WTC11 (cell line): Measurements from ENCODE around the gene SDHAF3. TPM values are rescaled to one million over a fixed set of nuclear protein-coding genes. Genes with fewer than 3 reads are reported as not detected.
A peak's percentile ranks its signal among the peaks of the same experiment; 100 is the strongest.

Experiments
- ATAC-seq: fragments of 200-7000 bp; cut with Tn5 transposase; 2 replicates; pipeline ENCODE4 v1.10.0; 2021; ENCODE audit warnings: mild to moderate bottlenecking, moderate library complexity
- CTCF ChIA-PET: fragments of 300-600 bp; sonication (Branson Sonifier 250); formaldehyde crosslinking; loops from one replicate; lab custom pipeline; 2021; ENCODE audit warnings: antibody characterized with exemption; lab: Charles Lee
- POLR2A ChIA-PET: fragments of 350-600 bp; sonication (Branson Sonifier 250); formaldehyde crosslinking; loops from one replicate; lab custom pipeline; 2021; ENCODE audit warnings: antibody characterized with exemption; lab: Charles Lee
- DNase-seq: peaks from one replicate; pipeline ENCODE4 v3.0.0; 2021; ENCODE audit warnings: low spot score
- H3K27ac Mint-ChIP-seq: 2 replicates; pipeline ENCODE4 v1.8.0; 2021; ENCODE audit warnings: mixed read lengths
- H3K27me3 Mint-ChIP-seq: 2 replicates; pipeline ENCODE4 v1.8.0; 2021; ENCODE audit warnings: low read depth, mild to moderate bottlenecking, moderate library complexity, mixed read lengths
- H3K36me3 Mint-ChIP-seq: 2 replicates; pipeline ENCODE4 v1.8.0; 2021; ENCODE audit warnings: mixed read lengths
- H3K4me1 Mint-ChIP-seq: 2 replicates; pipeline ENCODE4 v1.8.0; 2022; ENCODE audit warnings: mixed read lengths
- H3K4me3 Mint-ChIP-seq: 2 replicates; pipeline ENCODE4 v1.8.0; 2021; ENCODE audit warnings: mild to moderate bottlenecking, moderate library complexity, mixed read lengths
- H3K9me3 Mint-ChIP-seq: 2 replicates; pipeline ENCODE4 v1.8.0; 2021; ENCODE audit warnings: mixed read lengths
- AFF4 ChIP-seq: sonication (generic); formaldehyde crosslinking; IDR thresholded peaks from 2 replicates; pipeline ENCODE4 v1.8.1; 2023; ENCODE audit warnings: mild to moderate bottlenecking, missing genetic modification reagents, borderline replicate concordance
- ATF2 ChIP-seq: sonication (generic); formaldehyde crosslinking; IDR thresholded peaks from 2 replicates; pipeline ENCODE4 v1.8.1; 2022; ENCODE audit warnings: low read depth, missing genetic modification reagents, borderline replicate concordance
- E2F4 ChIP-seq: sonication (generic); formaldehyde crosslinking; IDR thresholded peaks from 2 replicates; pipeline ENCODE4 v1.8.1; 2022; ENCODE audit warnings: low read depth, mild to moderate bottlenecking, moderate library complexity, missing genetic modification reagents, borderline replicate concordance
- ETV6 ChIP-seq: sonication (generic); formaldehyde crosslinking; IDR thresholded peaks from 2 replicates; pipeline ENCODE4 v1.8.1; 2022; ENCODE audit warnings: mild to moderate bottlenecking, missing genetic modification reagents
- NFYB ChIP-seq: sonication (generic); formaldehyde crosslinking; conservative IDR thresholded peaks from 2 replicates; pipeline ENCODE4 v1.8.0; 2022; ENCODE audit warnings: low read depth, missing genetic modification reagents
- NR2C2 ChIP-seq: sonication (generic); formaldehyde crosslinking; IDR thresholded peaks from 2 replicates; pipeline ENCODE4 v1.8.0; 2022; ENCODE audit warnings: mild to moderate bottlenecking, missing genetic modification reagents
- TEAD1 ChIP-seq: sonication (generic); formaldehyde crosslinking; IDR thresholded peaks from 2 replicates; pipeline ENCODE4 v1.8.0; 2022; ENCODE audit warnings: mild to moderate bottlenecking, missing genetic modification reagents
- ZNF121 ChIP-seq: sonication (generic); formaldehyde crosslinking; IDR thresholded peaks from 2 replicates; pipeline ENCODE4 v1.8.0; 2023; ENCODE audit warnings: missing genetic modification reagents
- ZNF281 ChIP-seq: sonication (generic); formaldehyde crosslinking; IDR thresholded peaks from 2 replicates; pipeline ENCODE4 v1.8.0; 2023; ENCODE audit warnings: mild to moderate bottlenecking, missing genetic modification reagents
- ZNF317 ChIP-seq: sonication (generic); formaldehyde crosslinking; IDR thresholded peaks from 2 replicates; pipeline ENCODE4 v1.8.1; 2023; ENCODE audit warnings: low read depth, mild to moderate bottlenecking, moderate library complexity, missing genetic modification reagents, borderline replicate concordance
- ZNF671 ChIP-seq: fragments of 250-450 bp; sonication (Bioruptor Pico); IDR thresholded peaks from 2 replicates; pipeline ENCODE4 v1.8.0; 2021; ENCODE audit warnings: mild to moderate bottlenecking
- ZSCAN18 ChIP-seq: fragments of 250-450 bp; sonication (Bioruptor Pico); IDR thresholded peaks from 2 replicates; pipeline ENCODE4 v2.1.2; 2022; ENCODE audit warnings: mild to moderate bottlenecking, moderate library complexity
- total RNA-seq: library from RNA; stranded (reverse); gene quantifications from 3 replicates; pipeline ENCODE4 v1.2.3, GENCODE V29; 2021

SDHAF3 gene
- total RNA-seq, 1 experiment from 2014 or later: 32.0 TPM

GRCh38 chr7:97204821-97205220 lies 87.3 kb downstream of the SDHAF3 start (continued):
- no peak for TF ChIP-seq AFF4 (CRISPR knock-in tag)

GRCh38 chr7:97215556-97215955 lies 98.1 kb downstream of the SDHAF3 start:
- no peaks in the 10 kb centered on the region for H3K4me1 Mint-ChIP-seq
- peak; percentile 66 for ATAC-seq
- peak; percentile 13 for DNase-seq
- CTCF ChIA-PET: no interaction called here
- peaks cover 20% of the 10 kb centered on the region for H3K9me3 Mint-ChIP-seq
- no peaks in the 10 kb centered on the region for H3K27me3 Mint-ChIP-seq
- H3K4me3 Mint-ChIP-seq: no peak overlapping the region
- no peak overlapping the region for H3K27ac Mint-ChIP-seq
- TF ChIP-seq ETV6: peak; percentile 16; the same call in 1 of the 2 replicates
- TF ChIP-seq ZSCAN18 (CRISPR knock-in tag): no peak
- POLR2A ChIA-PET: interaction anchor here (0.5 to 0.7 kb wide), 3 partner anchors 13 to 290 kb away, joined by 3 read pairs; no protein-coding TSS in a partner anchor
- H3K36me3 Mint-ChIP-seq: no peaks in the 10 kb centered on the region

- Mint-ChIP-seq H3K36me3 (no peaks in the 10 kb centered on the region), H3K4me1 (peaks cover 8% of the 10 kb centered on the region), H3K9me3 (peaks cover 10% of the 10 kb centered on the region), H3K27ac (no peak overlapping the region), H3K27me3 (peaks cover under 1% of the 10 kb centered on the region; the same call in 1 of the 2 replicates), H3K4me3 (no peak overlapping the region)
- ATAC-seq (no peak), DNase-seq (no peak)
- CTCF ChIA-PET: no interaction called here
- POLR2A ChIA-PET: interaction anchor here (0.6 kb wide), 1 partner anchor 305 kb away, joined by 5 read pairs; no protein-coding TSS in a partner anchor
- TF ChIP-seq ZNF121 (CRISPR knock-in tag): no peak
- no peak for TF ChIP-seq ZNF671 (CRISPR knock-in tag)
- no peak for TF ChIP-seq ZNF317 (CRISPR knock-in tag)
- TF ChIP-seq NR2C2 (CRISPR knock-in tag): no peak
- TF ChIP-seq TEAD1: no peak
- TF ChIP-seq ATF2: no peak
- no peak for TF ChIP-seq E2F4 (CRISPR knock-in tag)
- no peak for TF ChIP-seq NFYB (CRISPR knock-in tag)
- TF ChIP-seq ZNF281: no peak
Observed at GRCh38 chr7:97218767-97219166, 101.3 kb downstream of the SDHAF3 start.
